Raji (cell line): ENCODE measurements around the gene MACROD1.

Source experiments
- POLR2A ChIP-seq: IDR thresholded peaks from 2 replicates; pipeline ENCODE4 v1.6.1; 2011; ENCODE audit warnings: low read depth, low read length, control low read depth; ENCODE audit not compliant: insufficient read depth

The MACROD1 gene

GRCh38 chr11:64100360-64100759 lies 65.6 kb downstream of the MACROD1 start:
- TF ChIP-seq POLR2A, result 0 out of 2 replicates have a peak, but pooled peaks have one; percentile 13

GRCh38 chr11:64099436-64099835 lies 66.5 kb downstream of the MACROD1 start:
- no peak for TF ChIP-seq POLR2A

GRCh38 chr11:64098318-64098831 lies 67.5 kb downstream of the MACROD1 start:
- TF ChIP-seq POLR2A, result no peak

- no peak for TF ChIP-seq POLR2A
These were observed 68.2 kb downstream of the MACROD1 start for GRCh38 chr11:64097468-64098317.

- TF ChIP-seq POLR2A, result no peak
These were observed 69.1 kb downstream of the MACROD1 start for GRCh38 chr11:64096835-64097234.

- TF ChIP-seq POLR2A, result no peak
These were observed 70.0 kb downstream of the MACROD1 start for GRCh38 chr11:64095949-64096348.

- no peak for TF ChIP-seq POLR2A
These were observed 70.6 kb downstream of the MACROD1 start for GRCh38 chr11:64095273-64095817.

GRCh38 chr11:64094463-64095260 lies 71.3 kb downstream of the MACROD1 start:
- TF ChIP-seq POLR2A, result no peak

- no peak for TF ChIP-seq POLR2A
These were observed 72.5 kb downstream of the MACROD1 start for GRCh38 chr11:64093233-64094039.

GRCh38 chr11:64092761-64093136 lies 73.2 kb downstream of the MACROD1 start:
- TF ChIP-seq POLR2A, result no peak

GRCh38 chr11:64092111-64092760 lies 73.7 kb downstream of the MACROD1 start:
- no peak for TF ChIP-seq POLR2A

- TF ChIP-seq POLR2A, result no peak
These were observed 75.0 kb downstream of the MACROD1 start for GRCh38 chr11:64090806-64091516.

- no peak for TF ChIP-seq POLR2A
These were observed 75.8 kb downstream of the MACROD1 start for GRCh38 chr11:64089915-64090805.
